Osteocyte (in vitro differentiated cells): ENCODE data around the gene MEPE. TPM values are rescaled to one million over a fixed set of nuclear protein-coding genes. Genes with fewer than 3 reads are reported as not detected.
A peak's percentile ranks its signal among the peaks of the same experiment; 100 is the strongest.

Experiments
- DNase-seq: peaks from one replicate; pipeline ENCODE4 v3.0.0; 2021; ENCODE audit warnings: mixed read lengths; ENCODE audit not compliant: unreplicated experiment; ENCODE audit errors: extremely low spot score
- H3K27ac Mint-ChIP-seq: one replicate; pipeline ENCODE4 v1.8.0; 2021; ENCODE audit warnings: mild to moderate bottlenecking, mixed read lengths; ENCODE audit not compliant: unreplicated experiment
- H3K27me3 Mint-ChIP-seq: one replicate; pipeline ENCODE4 v1.8.0; 2021; ENCODE audit warnings: mixed read lengths; ENCODE audit not compliant: unreplicated experiment
- H3K36me3 Mint-ChIP-seq: one replicate; pipeline ENCODE4 v1.8.0; 2021; ENCODE audit warnings: mixed read lengths; ENCODE audit not compliant: unreplicated experiment
- H3K4me1 Mint-ChIP-seq: one replicate; pipeline ENCODE4 v1.8.0; 2021; ENCODE audit warnings: mixed read lengths; ENCODE audit not compliant: unreplicated experiment
- H3K4me3 Mint-ChIP-seq: one replicate; pipeline ENCODE4 v1.8.0; 2021; ENCODE audit warnings: mild to moderate bottlenecking, moderate library complexity, mixed read lengths; ENCODE audit not compliant: unreplicated experiment
- H3K9me3 Mint-ChIP-seq: one replicate; pipeline ENCODE4 v1.8.0; 2021; ENCODE audit warnings: mixed read lengths; ENCODE audit not compliant: unreplicated experiment
- CTCF ChIP-seq: fragments of 200-600 bp; sonication (generic); IDR thresholded peaks from 2 replicates; pipeline ENCODE4 v1.5.0; 2021; ENCODE audit warnings: antibody characterized with exemption, mild to moderate bottlenecking, moderate library complexity
- total RNA-seq: library from RNA; stranded (reverse); gene quantifications from 2 replicates; pipeline ENCODE4 v1.2.1, GENCODE V29; 2021

The MEPE gene
- total RNA-seq, 1 donor from 2014 or later: not detected

GRCh38 chr4:87853108-87853507 lies 20.3 kb downstream of the MEPE start:
- no peak for DNase-seq
- Mint-ChIP-seq H3K4me3 (no peak overlapping the region), H3K4me1 (peaks cover 7% of the 10 kb centered on the region), H3K27me3 (peaks cover 2% of the 10 kb centered on the region), H3K36me3 (no peaks in the 10 kb centered on the region), H3K9me3 (no peaks in the 10 kb centered on the region), H3K27ac (no peak overlapping the region)
- peak; percentile 70 for TF ChIP-seq CTCF

DNA sequence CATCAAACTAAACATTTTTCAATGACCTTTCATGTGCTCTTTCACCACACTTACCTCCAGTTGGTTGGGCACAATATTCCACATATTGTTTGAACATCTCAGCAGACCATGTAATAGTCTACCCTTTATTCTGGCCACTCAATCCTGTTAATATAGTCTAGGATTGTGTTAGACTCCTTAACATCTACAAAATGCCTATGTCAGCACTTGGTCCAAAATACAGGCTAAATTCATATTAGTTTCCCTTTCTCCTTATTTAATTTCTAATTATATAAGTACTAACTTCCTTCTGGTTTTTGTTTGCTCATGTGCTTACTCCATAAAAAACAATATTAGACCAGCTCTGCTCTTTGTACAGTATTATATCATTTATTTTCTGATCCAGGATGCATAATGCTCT lies 21.1 kb downstream of the MEPE start:
- Mint-ChIP-seq H3K27me3 (peaks cover 3% of the 10 kb centered on the region), H3K4me1 (peaks cover 3% of the 10 kb centered on the region), H3K27ac (no peak overlapping the region), H3K9me3 (no peaks in the 10 kb centered on the region), H3K4me3 (no peak overlapping the region), H3K36me3 (no peaks in the 10 kb centered on the region)
- no peak for TF ChIP-seq CTCF
- DNase-seq: no peak

- DNase-seq: no peak
- Mint-ChIP-seq H3K27ac (no peak overlapping the region), H3K4me3 (no peak overlapping the region), H3K9me3 (no peaks in the 10 kb centered on the region), H3K4me1 (no peaks in the 10 kb centered on the region), H3K27me3 (peaks cover 10% of the 10 kb centered on the region), H3K36me3 (no peaks in the 10 kb centered on the region)
- no peak for TF ChIP-seq CTCF
These were observed 22.8 kb downstream of the MEPE start for GRCh38 chr4:87855559-87855958.

GRCh38 chr4:87856816-87857215 lies 24.0 kb downstream of the MEPE start:
- no peak for TF ChIP-seq CTCF

GRCh38 chr4:87857789-87858188 lies 25.0 kb downstream of the MEPE start:
- Mint-ChIP-seq H3K4me3 (no peak overlapping the region), H3K9me3 (no peaks in the 10 kb centered on the region), H3K27ac (no peak overlapping the region), H3K36me3 (no peaks in the 10 kb centered on the region), H3K27me3 (peaks cover 10% of the 10 kb centered on the region), H3K4me1 (no peaks in the 10 kb centered on the region)
- DNase-seq: no peak
- TF ChIP-seq CTCF: no peak

More at GRCh38 chr4:87856816-87857215, 24.0 kb downstream of the MEPE start:
- no peak for DNase-seq
- Mint-ChIP-seq H3K9me3 (no peaks in the 10 kb centered on the region), H3K4me1 (no peaks in the 10 kb centered on the region), H3K4me3 (no peak overlapping the region), H3K27me3 (peaks cover 10% of the 10 kb centered on the region), H3K36me3 (no peaks in the 10 kb centered on the region), H3K27ac (no peak overlapping the region)
